Mesenchymal stem cell (in vitro differentiated cells and primary cell): ENCODE results near the gene MMP25.
A peak's percentile ranks its signal among the peaks of the same experiment; 100 is the strongest.

Experiments used
- DNase-seq: peaks from one replicate; pipeline ENCODE4 v3.0.0-alpha.2; 2013
- H2AFZ ChIP-seq: one replicate; pipeline ENCODE4 v1.6.1; 2013; ENCODE audit warnings: low read depth, mild to moderate bottlenecking, control low read depth, inconsistent platforms, low read length, moderate library complexity
- H2AK5ac ChIP-seq: 2 replicates; pipeline ENCODE4 v1.6.1; 2013; ENCODE audit warnings: low read length, moderate library complexity, mild to moderate bottlenecking, inconsistent platforms; ENCODE audit not compliant: severe bottlenecking
- H2BK120ac ChIP-seq: one replicate; pipeline ENCODE4 v1.6.1; 2013; ENCODE audit warnings: low read depth, mild to moderate bottlenecking, inconsistent platforms, low read length, moderate library complexity
- H2BK12ac ChIP-seq, 2 experiments: one replicate each; pipeline ENCODE4 v1.6.1; 2013; ENCODE audit warnings: inconsistent platforms in 2 of 2, low read length in 2 of 2, mild to moderate bottlenecking in 2 of 2, moderate library complexity in 2 of 2, control low read depth in 1 of 2
- H2BK15ac ChIP-seq: one replicate; pipeline ENCODE4 v1.6.1; 2013; ENCODE audit warnings: mild to moderate bottlenecking, low read depth, inconsistent platforms; ENCODE audit not compliant: poor library complexity, severe bottlenecking
- H2BK5ac ChIP-seq: 2 replicates; pipeline ENCODE4 v1.6.1; 2013; ENCODE audit warnings: low read depth, mild to moderate bottlenecking, low read length, control low read depth, inconsistent platforms; ENCODE audit not compliant: poor library complexity, severe bottlenecking
- H3K14ac ChIP-seq, 2 experiments: one replicate each; pipeline ENCODE4 v1.6.1; 2013; ENCODE audit warnings: inconsistent platforms in 2 of 2, low read length in 2 of 2, control low read depth in 1 of 2, mild to moderate bottlenecking in 1 of 2, moderate library complexity in 1 of 2
- H3K18ac ChIP-seq, 2 experiments: one replicate each; pipeline ENCODE4 v1.6.1; 2013; ENCODE audit warnings: inconsistent platforms in 2 of 2, low read length in 2 of 2, control low read depth in 1 of 2, low read depth in 1 of 2, mild to moderate bottlenecking in 1 of 2
- H3K23ac ChIP-seq, 2 experiments: one replicate each; pipeline ENCODE4 v1.6.1; 2013; ENCODE audit warnings: inconsistent platforms in 2 of 2, low read length in 2 of 2, mild to moderate bottlenecking in 2 of 2, moderate library complexity in 2 of 2, control low read depth in 1 of 2
- H3K27ac ChIP-seq: 2 replicates; pipeline ENCODE4 v1.5.1; 2013; ENCODE audit warnings: mild to moderate bottlenecking, moderate library complexity, low read length, control low read depth, inconsistent platforms; ENCODE audit not compliant: poor library complexity, severe bottlenecking
- H3K27me3 ChIP-seq, 2 experiments: 2 replicates each; pipeline versions ENCODE4 v1.6.1 to v1.7.0; 2013; ENCODE audit warnings: low read length in 2 of 2, mild to moderate bottlenecking in 2 of 2, moderate library complexity in 2 of 2, control low read depth in 1 of 2, inconsistent platforms in 1 of 2; ENCODE audit not compliant: control insufficient read depth in 1 of 2, insufficient read depth in 1 of 2
- H3K36me3 ChIP-seq, 2 experiments: 2 replicates each; pipeline versions ENCODE4 v1.6.1 to v1.7.0; 2013; ENCODE audit warnings: low read length in 2 of 2, control low read depth in 1 of 2, inconsistent platforms in 1 of 2, low read depth in 1 of 2, mild to moderate bottlenecking in 1 of 2; ENCODE audit not compliant: insufficient read depth in 2 of 2, control insufficient read depth in 1 of 2
- H3K4ac ChIP-seq, 2 experiments: one replicate each; pipeline ENCODE4 v1.6.1; 2013; ENCODE audit warnings: inconsistent platforms in 2 of 2, low read length in 2 of 2, mild to moderate bottlenecking in 2 of 2, moderate library complexity in 2 of 2, control low read depth in 1 of 2, low read depth in 1 of 2
- H3K4me1 ChIP-seq: 2 replicates; pipeline ENCODE4 v1.6.1; 2013; ENCODE audit warnings: low read depth, low read length, control low read depth; ENCODE audit not compliant: control insufficient read depth, insufficient read depth
- H3K4me2 ChIP-seq: 2 replicates; pipeline ENCODE4 v1.6.1; 2013; ENCODE audit warnings: low read length, mild to moderate bottlenecking, inconsistent platforms; ENCODE audit not compliant: poor library complexity, severe bottlenecking
- H3K4me3 ChIP-seq, 2 experiments: 2 replicates each; pipeline versions ENCODE4 v1.5.1 to v1.7.0; 2013; ENCODE audit warnings: low read length in 2 of 2, mild to moderate bottlenecking in 2 of 2, control low read depth in 1 of 2, low read depth in 1 of 2; ENCODE audit not compliant: insufficient read depth in 1 of 2
- H3K79me1 ChIP-seq: replicated peaks from 2 replicates; pipeline ENCODE4 v1.6.1; 2013; ENCODE audit warnings: mild to moderate bottlenecking, control low read depth, low read length, inconsistent platforms; ENCODE audit not compliant: poor library complexity, severe bottlenecking
- H3K9ac ChIP-seq: 2 replicates; pipeline ENCODE4 v1.7.0; 2013; ENCODE audit warnings: mild to moderate bottlenecking, low read length, moderate library complexity
- H3K9me3 ChIP-seq: 2 replicates; pipeline ENCODE4 v1.7.0; 2013; ENCODE audit warnings: mild to moderate bottlenecking, low read length; ENCODE audit not compliant: control insufficient read depth
- H4K8ac ChIP-seq: one replicate; pipeline ENCODE4 v1.6.1; 2013; ENCODE audit warnings: inconsistent platforms, mild to moderate bottlenecking, low read length, moderate library complexity
- H4K91ac ChIP-seq: one replicate; pipeline ENCODE4 v1.6.1; 2013; ENCODE audit warnings: mild to moderate bottlenecking, low read length, inconsistent platforms
- WGBS: methylation state at CpG from one replicate; pipeline ENCODE4 v1.1.7; 2013; ENCODE audit warnings: mixed read lengths; 5-methylcytosine and 5-hydroxymethylcytosine counted together

The MMP25 gene

DNA sequence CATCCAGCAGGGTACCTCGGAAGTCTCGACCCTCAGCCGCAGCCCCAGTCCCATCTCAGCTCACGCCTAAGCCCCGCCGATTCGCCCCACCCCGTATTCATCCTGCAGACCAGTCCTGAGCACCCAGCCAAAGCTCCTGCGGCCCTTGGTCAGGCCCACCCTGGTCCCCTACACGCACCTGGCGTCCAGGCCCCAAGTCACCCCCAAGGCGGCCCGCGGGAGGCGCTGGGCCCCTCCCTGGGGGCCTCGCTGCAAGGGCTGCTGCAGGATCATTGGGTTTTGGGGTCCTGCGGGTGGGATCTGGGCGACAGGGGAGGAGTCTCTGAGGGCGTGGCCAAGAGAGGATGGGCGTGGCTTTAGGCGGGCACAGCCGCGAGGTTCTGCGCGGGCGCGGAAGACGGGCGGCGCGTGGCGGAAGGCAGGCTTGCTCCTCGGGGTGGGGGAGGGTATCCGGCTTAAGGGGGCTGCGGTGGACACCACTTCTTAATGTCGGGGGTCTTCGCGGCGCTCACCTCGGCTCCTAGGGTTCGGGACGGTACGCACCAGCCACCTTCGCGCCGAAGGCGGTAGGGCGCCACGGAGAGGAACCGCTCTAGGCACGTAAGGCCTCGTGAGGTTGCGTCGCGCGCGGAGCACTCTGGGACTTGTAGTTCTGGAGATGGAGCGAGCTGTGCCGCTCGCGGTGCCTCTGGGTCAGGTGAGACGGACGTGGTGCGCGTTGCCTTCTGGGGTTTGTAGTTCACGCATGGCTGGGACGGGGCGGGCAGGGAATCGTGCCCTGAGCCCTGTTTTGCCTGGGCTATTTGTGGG, 22.5 kb upstream of the MMP25 start, which contains the start of the genes HCFC1R1 and THOC6:
TSS of gene HCFC1R1 (minus strand) at position 274 of the 810 bp plus-strand sequence. CDS start at position 273, 1 bp downstream.
TSS of gene THOC6 (plus strand) at position 367 of the 810 bp plus-strand sequence. CDS start at position 659, 292 bp downstream.
- Histone ChIP-seq H3K9ac (peak within 1 kb of the TSS; percentile 100), H4K8ac (peak within 1 kb of the TSS; percentile 92), H2AFZ (no peak within 1 kb of the TSS), H3K36me3 (peaks cover 24 to 50% of the 10 kb centered on the region in 2 experiments), H3K4ac (peak within 1 kb of the TSS; percentile 87 to 94), H3K9me3 (no peaks in the 10 kb centered on the region), H3K27ac (peak within 1 kb of the TSS; percentile 100), H2BK12ac (peak within 1 kb of the TSS; percentile 94 to 95), H3K27me3 (peaks cover 0 to 3% of the 10 kb centered on the region in 2 experiments), H3K4me1 (peaks cover 29% of the 10 kb centered on the region), H3K18ac (peak within 1 kb of the TSS; percentile 94 to 98), H2BK120ac (peak within 1 kb of the TSS; percentile 80), H2BK15ac (peak within 1 kb of the TSS; percentile 99), H4K91ac (peak within 1 kb of the TSS; percentile 96), H3K79me1 (peaks cover 6% of the 10 kb centered on the region), H2AK5ac (peak within 1 kb of the TSS; percentile 99), H3K4me2 (peak within 1 kb of the TSS; percentile 85), H3K23ac (peak within 1 kb of the TSS in 1 of 2 experiments; percentile 95), H2BK5ac (peak within 1 kb of the TSS; percentile 100), H3K14ac (peak within 1 kb of the TSS in 1 of 2 experiments; percentile 89), H3K4me3 (peak within 1 kb of the TSS; percentile 57 to 89)
- DNase-seq: peak; percentile 98
- WGBS: under 1% methylated on average over 69 of the region's 69 CpGs

DNA sequence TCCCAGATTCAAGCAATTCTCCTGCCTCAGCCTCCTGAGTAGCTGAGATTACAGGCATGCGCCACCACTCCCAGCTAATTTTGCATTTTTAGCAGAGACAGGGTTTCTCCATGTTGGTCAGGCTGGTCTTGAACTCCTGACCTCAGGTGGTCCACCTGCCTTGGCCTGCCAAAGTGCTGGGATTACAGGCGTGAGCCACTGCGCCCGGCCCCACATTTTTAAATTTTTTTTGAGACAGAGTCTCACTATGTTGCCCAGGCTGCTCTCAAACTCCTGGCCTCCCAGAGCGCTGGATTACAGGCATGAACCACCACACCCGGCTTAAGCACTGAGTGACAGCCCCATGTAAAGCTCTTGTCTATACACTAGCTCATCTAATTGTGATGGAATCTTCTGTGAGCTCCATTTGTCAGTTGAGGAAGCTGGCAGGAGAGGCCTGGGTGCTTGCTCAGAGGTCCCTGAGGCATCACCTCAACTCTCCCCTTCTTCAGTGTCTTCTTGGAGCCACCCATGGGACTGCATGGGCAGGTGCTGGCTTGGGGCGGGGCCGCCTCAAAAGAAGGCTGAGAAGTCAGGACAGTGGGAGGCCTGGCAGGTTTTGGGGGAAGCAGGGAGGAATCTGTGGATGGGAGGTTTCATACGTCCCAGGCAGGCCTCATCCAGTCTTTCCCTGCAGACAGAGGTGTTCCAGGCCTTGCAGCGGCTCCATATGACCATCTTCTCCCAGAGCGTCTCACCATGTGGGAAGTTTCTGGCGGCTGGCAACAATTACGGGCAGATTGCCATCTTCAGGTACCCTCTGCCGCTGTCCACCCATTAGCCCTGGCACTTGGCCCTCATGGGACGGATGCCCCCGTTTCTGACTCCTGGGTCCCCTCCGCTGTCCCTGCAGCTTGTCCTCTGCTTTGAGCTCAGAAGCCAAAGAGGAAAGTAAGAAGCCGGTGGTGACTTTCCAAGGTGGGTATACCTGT, 21.0 kb upstream of the MMP25 start:
- no peak overlapping the region for H3K4me3 ChIP-seq
- H4K8ac ChIP-seq: no peak overlapping the region
- H3K27me3 ChIP-seq: peaks cover 0 to 17% of the 10 kb centered on the region in 2 experiments
- H2BK12ac ChIP-seq: no peak overlapping the region
- H2BK5ac ChIP-seq: no peak overlapping the region
- H3K4ac ChIP-seq: no peak overlapping the region
- H3K9ac ChIP-seq: no peak overlapping the region
- H3K4me1 ChIP-seq: peaks cover 25% of the 10 kb centered on the region
- H3K23ac ChIP-seq: no peak overlapping the region
- H3K4me2 ChIP-seq: no peak overlapping the region
- no peak for DNase-seq
- H4K91ac ChIP-seq: no peak overlapping the region
- H3K14ac ChIP-seq: no peak overlapping the region
- H2BK15ac ChIP-seq: no peak overlapping the region
- H3K27ac ChIP-seq: no peak overlapping the region
- peaks cover 24 to 58% of the 10 kb centered on the region in 2 experiments for H3K36me3 ChIP-seq
- H2AK5ac ChIP-seq: no peak overlapping the region
- H3K18ac ChIP-seq: no peak overlapping the region
- 97% methylated on average over 18 of the region's 18 CpGs for WGBS
- H2AFZ ChIP-seq: no peak overlapping the region
- H2BK120ac ChIP-seq: no peak overlapping the region
- no peaks in the 10 kb centered on the region for H3K9me3 ChIP-seq
- H3K79me1 ChIP-seq: peaks cover 4% of the 10 kb centered on the region

DNA sequence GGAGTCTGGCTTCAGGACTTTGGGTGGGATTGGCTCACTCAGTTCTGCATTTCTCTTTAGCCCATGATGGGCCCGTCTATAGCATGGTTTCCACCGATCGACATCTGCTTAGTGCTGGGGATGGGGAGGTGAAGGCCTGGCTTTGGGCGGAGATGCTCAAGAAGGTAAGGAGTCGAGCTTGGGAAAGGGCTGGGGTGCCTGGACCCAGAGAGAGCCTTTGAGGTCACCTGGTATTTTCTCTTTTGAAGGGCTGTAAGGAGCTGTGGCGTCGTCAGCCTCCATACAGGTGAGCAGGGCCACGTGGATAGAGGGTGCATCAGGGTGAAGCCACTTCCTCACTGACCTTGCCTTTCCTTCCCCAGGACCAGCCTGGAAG, 20.4 kb upstream of the MMP25 start:
- H3K9me3 ChIP-seq: no peaks in the 10 kb centered on the region
- H2BK12ac ChIP-seq: no peak overlapping the region
- no peak overlapping the region for H2BK5ac ChIP-seq
- no peak overlapping the region for H2BK15ac ChIP-seq
- no peak overlapping the region for H3K9ac ChIP-seq
- no peak overlapping the region for H4K8ac ChIP-seq
- H3K23ac ChIP-seq: no peak overlapping the region
- peaks cover 25% of the 10 kb centered on the region for H3K4me1 ChIP-seq
- WGBS: 94% methylated on average over 8 of the region's 8 CpGs
- peaks cover 24 to 58% of the 10 kb centered on the region in 2 experiments for H3K36me3 ChIP-seq
- no peak overlapping the region for H3K4me3 ChIP-seq
- H3K14ac ChIP-seq: no peak overlapping the region
- no peak overlapping the region for H2AK5ac ChIP-seq
- H3K27me3 ChIP-seq: peaks cover 0 to 21% of the 10 kb centered on the region in 2 experiments
- H2AFZ ChIP-seq: no peak overlapping the region
- no peak overlapping the region for H3K4me2 ChIP-seq
- no peak overlapping the region for H3K18ac ChIP-seq
- no peak overlapping the region for H3K4ac ChIP-seq
- DNase-seq: no peak
- H3K79me1 ChIP-seq: peaks cover 4% of the 10 kb centered on the region
- H4K91ac ChIP-seq: no peak overlapping the region
- H2BK120ac ChIP-seq: no peak overlapping the region
- no peak overlapping the region for H3K27ac ChIP-seq
